Fibroblast of mammary gland (primary cell): ENCODE results near the gene ANKRD53.

Source experiments
- DNase-seq: peaks from one replicate; pipeline ENCODE4 v3.0.0-alpha.2; 2010; ENCODE audit warnings: low read depth
- H3K4me3 ChIP-seq: 2 replicates; pipeline ENCODE4 v1.5.1; 2011; ENCODE audit warnings: low read depth, mild to moderate bottlenecking, low read length, moderate library complexity; ENCODE audit not compliant: control insufficient read depth
- CTCF ChIP-seq: conservative IDR thresholded peaks from 2 replicates; pipeline ENCODE4 v1.5.1; 2011; ENCODE audit warnings: low read depth, low read length, inconsistent platforms; ENCODE audit not compliant: control insufficient read depth, insufficient read depth

The ANKRD53 gene

GRCh38 chr2:70939001-70939838 lies 39.2 kb upstream of the ANKRD53 start:
- no peak for TF ChIP-seq CTCF
- H3K4me3 ChIP-seq: no peak overlapping the region
- DNase-seq: no peak

GRCh38 chr2:70939839-70940580 lies 38.4 kb upstream of the ANKRD53 start:
- no peak for TF ChIP-seq CTCF
- H3K4me3 ChIP-seq: no peak overlapping the region
- no peak for DNase-seq

DNA sequence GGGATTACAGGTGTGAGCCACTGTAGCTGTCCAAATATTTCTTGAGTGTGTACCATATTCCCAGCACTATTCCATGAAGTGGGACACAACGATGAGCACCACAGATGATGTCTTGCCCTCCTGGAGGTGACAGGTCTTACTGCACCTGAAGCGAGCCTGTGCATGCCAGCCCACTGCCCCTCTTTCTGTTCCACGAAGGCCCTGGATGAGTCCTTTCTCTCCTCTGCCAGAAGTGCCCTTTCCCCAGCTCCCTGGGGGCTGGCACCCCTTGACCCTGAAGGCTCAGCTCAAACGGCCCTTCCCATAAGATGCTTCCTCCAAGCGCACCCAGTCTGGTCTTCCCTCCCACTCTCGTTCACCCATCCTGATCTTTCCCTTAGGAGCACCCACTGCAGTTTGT lies 37.2 kb upstream of the ANKRD53 start:
- no peak for TF ChIP-seq CTCF
- no peak overlapping the region for H3K4me3 ChIP-seq
- no peak for DNase-seq

GRCh38 chr2:70941701-70942100 lies 36.7 kb upstream of the ANKRD53 start:
- no peak overlapping the region for H3K4me3 ChIP-seq
- no peak for DNase-seq
- TF ChIP-seq CTCF: no peak

DNA sequence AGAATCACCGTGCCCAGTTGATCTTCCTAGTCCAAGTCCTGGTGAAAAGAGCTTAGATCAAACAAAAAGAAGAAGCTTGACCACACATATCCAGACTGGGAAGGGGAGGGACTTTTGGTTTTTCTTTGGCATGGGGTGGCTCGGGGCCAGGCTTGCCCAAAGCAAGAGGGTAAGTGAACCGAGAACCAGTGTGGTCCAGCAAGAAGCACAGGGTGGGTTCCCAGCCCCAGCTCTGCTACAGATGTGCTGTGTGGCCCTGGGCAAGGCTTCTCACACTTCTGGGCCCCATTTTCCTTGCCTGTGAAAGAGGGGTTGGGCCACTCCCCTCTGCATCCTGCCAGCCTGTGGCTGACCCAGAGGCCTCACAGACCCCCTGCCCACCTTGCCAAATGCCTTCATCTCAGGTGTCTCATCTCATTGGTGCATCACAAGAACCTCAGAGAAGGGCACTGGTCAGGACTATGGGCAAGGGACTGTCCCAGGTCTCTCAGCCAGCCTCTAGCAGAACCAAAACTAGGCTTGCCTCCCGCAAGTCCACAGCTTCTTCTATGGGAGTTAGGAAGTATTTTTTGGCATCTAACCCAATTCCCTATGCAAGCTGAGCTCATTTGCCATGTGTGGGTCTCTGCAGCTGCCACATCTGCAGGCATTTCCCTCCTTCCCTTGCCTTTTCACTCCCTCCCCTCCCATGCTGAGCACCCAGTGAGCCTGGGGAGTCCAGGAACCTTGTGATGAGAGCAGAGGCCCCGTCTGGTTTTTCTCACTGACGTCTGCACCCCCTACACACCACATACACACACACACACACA lies 35.8 kb upstream of the ANKRD53 start:
- TF ChIP-seq CTCF: no peak
- no peak overlapping the region for H3K4me3 ChIP-seq
- peak; percentile 34 for DNase-seq

DNA sequence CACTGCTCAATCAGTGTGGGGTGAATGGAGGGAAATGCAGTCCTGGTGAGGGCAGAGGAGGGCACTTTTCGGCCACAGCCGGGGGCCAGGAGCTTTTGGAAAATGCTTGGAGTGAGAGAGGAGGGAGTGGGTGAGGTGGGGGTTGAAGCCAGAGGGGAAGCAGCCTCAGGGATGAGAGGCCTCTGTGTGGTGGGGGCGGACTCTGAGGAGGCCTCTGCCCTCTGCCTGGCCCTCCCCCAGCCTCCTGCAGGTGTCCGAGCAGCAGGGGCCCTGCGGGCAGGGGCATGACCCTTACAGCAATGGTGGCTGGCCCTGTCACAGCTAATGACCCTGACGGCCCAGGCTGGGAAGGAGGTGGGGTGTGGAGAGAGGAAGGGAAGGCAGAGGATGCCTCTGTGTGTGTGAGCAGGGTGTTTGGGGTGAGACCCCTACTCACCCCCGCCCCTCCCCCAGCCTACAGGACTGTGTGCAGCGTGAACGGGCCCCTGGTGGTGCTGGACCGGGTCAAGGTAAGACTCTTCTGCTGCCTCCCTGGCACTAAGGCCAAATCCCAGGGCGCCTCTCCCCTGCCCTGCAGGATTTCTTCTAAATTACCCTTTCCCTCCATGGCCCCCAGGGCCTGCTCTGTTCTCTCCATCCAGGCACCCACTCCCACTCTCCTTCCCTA lies 35.1 kb upstream of the ANKRD53 start:
- no peak overlapping the region for H3K4me3 ChIP-seq
- TF ChIP-seq CTCF: no peak
- DNase-seq: no peak
